ENCODE results near the gene MACC1.

Gene MACC1

DNA sequence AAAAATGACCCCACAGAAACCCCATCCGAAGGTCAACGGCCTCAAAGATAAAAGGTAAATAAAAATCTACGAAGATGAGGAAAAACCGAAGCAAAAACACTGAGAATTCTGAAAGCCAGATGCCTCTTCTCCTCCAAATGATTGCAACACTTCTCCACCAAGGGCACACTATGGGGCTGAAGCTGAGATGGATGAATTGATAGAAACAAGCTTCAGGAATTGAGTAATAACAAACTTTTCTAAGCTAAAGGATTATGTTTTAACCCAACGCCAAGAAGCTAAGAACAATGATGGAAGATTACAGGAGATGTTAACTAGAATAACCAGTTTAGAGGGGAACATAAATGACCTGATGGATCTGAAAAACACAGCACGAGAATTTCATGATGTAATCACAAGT is 127.8 kb downstream of the MACC1 start:
- TF ChIP-seq, protein P1, sequence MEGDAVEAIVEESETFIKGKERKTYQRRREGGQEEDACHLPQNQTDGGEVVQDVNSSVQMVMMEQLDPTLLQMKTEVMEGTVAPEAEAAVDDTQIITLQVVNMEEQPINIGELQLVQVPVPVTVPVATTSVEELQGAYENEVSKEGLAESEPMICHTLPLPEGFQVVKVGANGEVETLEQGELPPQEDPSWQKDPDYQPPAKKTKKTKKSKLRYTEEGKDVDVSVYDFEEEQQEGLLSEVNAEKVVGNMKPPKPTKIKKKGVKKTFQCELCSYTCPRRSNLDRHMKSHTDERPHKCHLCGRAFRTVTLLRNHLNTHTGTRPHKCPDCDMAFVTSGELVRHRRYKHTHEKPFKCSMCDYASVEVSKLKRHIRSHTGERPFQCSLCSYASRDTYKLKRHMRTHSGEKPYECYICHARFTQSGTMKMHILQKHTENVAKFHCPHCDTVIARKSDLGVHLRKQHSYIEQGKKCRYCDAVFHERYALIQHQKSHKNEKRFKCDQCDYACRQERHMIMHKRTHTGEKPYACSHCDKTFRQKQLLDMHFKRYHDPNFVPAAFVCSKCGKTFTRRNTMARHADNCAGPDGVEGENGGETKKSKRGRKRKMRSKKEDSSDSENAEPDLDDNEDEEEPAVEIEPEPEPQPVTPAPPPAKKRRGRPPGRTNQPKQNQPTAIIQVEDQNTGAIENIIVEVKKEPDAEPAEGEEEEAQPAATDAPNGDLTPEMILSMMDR (conservative IDR thresholded peaks at IDR 0.05) = no peak
- H3K27ac ChIP-seq = no peak overlapping the region

DNA sequence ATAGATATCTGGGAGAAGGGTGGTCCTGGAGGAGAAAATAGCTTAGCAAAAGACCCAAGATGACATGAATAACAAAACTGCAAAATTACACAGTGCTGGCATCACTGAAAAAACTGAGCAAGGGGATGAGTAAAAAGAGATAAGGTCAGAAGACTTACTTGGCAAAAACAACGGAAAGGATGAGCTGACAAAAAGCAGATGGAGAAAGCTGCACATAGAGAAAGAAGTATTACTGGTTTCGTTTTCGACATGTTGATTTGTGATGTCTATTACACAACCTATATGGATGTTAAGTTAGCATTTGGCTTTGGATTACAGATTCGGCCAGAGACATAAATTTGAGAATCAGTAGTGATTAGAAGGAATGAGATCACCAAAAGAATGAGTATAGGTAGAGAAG is 132.1 kb downstream of the MACC1 start:
- TF ChIP-seq, protein P1 (conservative IDR thresholded peaks at IDR 0.05) = no peak
- no peak overlapping the region for H3K27ac ChIP-seq

All from VCaP (cell line).